Spinal cord (tissue), 10 donors: ENCODE data around the gene HPGDS. TPM values are rescaled to one million over a fixed set of nuclear protein-coding genes. Genes with fewer than 3 reads are reported as not detected.
"Not testable (repeated sequence)": the region's sequence is repeated elsewhere in the genome, so short reads cannot be mapped to it uniquely, and the experiment has no call there.

Experiments
- DNase-seq, 6 donors: peaks; one replicate each; pipeline versions ENCODE4 v3.0.0 to v3.0.0-alpha.2; 2013 to 2015; ENCODE audit warnings: low spot score in 6 of 6, low read depth in 4 of 6
- H3K27ac ChIP-seq: one replicate; pipeline ENCODE4 v1.5.1; 2013; ENCODE audit warnings: low read depth, low read length, control low read depth
- H3K27me3 ChIP-seq: one replicate; pipeline ENCODE4 v1.6.1; 2013; ENCODE audit warnings: low read length; ENCODE audit not compliant: control insufficient read depth, insufficient read depth
- H3K36me3 ChIP-seq: one replicate; pipeline ENCODE4 v1.6.1; 2013; ENCODE audit warnings: low read length; ENCODE audit not compliant: control insufficient read depth, insufficient read depth
- H3K4me1 ChIP-seq: one replicate; pipeline ENCODE4 v1.6.1; 2013; ENCODE audit warnings: low read length; ENCODE audit not compliant: control insufficient read depth, insufficient read depth
- H3K4me3 ChIP-seq: one replicate; pipeline ENCODE4 v1.5.1; 2013; ENCODE audit warnings: low read depth, low read length, control low read depth
- H3K9me3 ChIP-seq: one replicate; pipeline ENCODE4 v1.6.1; 2013; ENCODE audit warnings: low read length; ENCODE audit not compliant: control insufficient read depth, insufficient read depth
- WGBS: methylation state at CpG from one replicate; pipeline ENCODE4 v1.1.5; 2013; ENCODE audit warnings: missing lambda C conversion rate; ENCODE audit not compliant: insufficient coverage; 5-methylcytosine and 5-hydroxymethylcytosine counted together
- polyA plus RNA-seq, 2 donors: library from polyadenylated mRNA; unstranded; fragments of 120-200 nt; gene quantifications; one replicate each; pipeline ENCODE4 v1.2.1, GENCODE V29; 2013; ENCODE audit not compliant: insufficient read length in 2 of 2
- total RNA-seq, 2 donors: library from RNA; depleted of rRNA in 1 of 2; stranded (reverse); fragments of 120-200 nt in 1 of 2; fragments of >200 nt in 1 of 2; gene quantifications; one replicate each; pipeline versions ENCODE4 v1.2.3 to v1.2.4, GENCODE V29; 2013 to 2014
- donor health status: healthy.

Gene HPGDS
- total and polyA plus RNA-seq, 4 donors: 6.9 to 9.2 (median 7.0) TPM

- Histone ChIP-seq H3K4me1 (no peaks in the 10 kb centered on the region), H3K36me3 (no peaks in the 10 kb centered on the region), H3K9me3 (no peaks in the 10 kb centered on the region), H3K4me3 (no peak overlapping the region), H3K27ac (no peak overlapping the region), H3K27me3 (no peaks in the 10 kb centered on the region)
- no CpG with 5 or more reads among the region's 3 CpGs for WGBS
- DNase-seq: no peak
These were observed 6.3 kb downstream of the HPGDS start for GRCh38 chr4:94336303-94336702.

- Histone ChIP-seq H3K36me3 (no peaks in the 10 kb centered on the region), H3K4me3 (no peak overlapping the region), H3K27ac (no peak overlapping the region), H3K4me1 (no peaks in the 10 kb centered on the region), H3K9me3 (no peaks in the 10 kb centered on the region), H3K27me3 (no peaks in the 10 kb centered on the region)
- DNase-seq: no peak
- WGBS: 57% methylated on average over 1 of the region's 3 CpGs
These were observed 7.7 kb downstream of the HPGDS start for GRCh38 chr4:94334962-94335361.

DNA sequence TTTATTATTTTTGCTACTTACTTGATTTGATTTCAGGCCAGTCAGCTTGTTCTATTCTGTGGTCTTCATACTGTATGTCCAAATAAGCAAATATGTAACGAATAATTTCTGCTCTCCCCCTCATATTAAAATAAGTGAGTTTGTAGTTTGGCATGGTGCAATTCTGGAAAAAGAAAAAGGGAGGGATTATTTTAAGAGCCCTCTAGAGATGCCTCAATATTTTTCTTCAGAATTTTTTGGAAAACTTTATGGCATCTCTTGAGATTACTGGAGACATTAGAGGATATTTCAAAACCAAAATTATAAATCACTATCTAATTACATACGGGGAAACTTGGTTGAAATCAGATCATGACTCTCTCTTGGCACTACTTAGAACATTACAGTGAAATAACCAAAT is 8.2 kb downstream of the HPGDS start:
- DNase-seq: no peak
- no peak overlapping the region for H3K4me3 ChIP-seq
- no peaks in the 10 kb centered on the region for H3K27me3 ChIP-seq
- no peaks in the 10 kb centered on the region for H3K4me1 ChIP-seq
- H3K9me3 ChIP-seq: no peaks in the 10 kb centered on the region
- no CpG with 5 or more reads among the region's 2 CpGs for WGBS
- no peak overlapping the region for H3K27ac ChIP-seq
- H3K36me3 ChIP-seq: no peaks in the 10 kb centered on the region

- Histone ChIP-seq H3K9me3 (no peaks in the 10 kb centered on the region), H3K36me3 (no peaks in the 10 kb centered on the region), H3K27me3 (no peaks in the 10 kb centered on the region), H3K4me1 (no peaks in the 10 kb centered on the region), H3K4me3 (no peak overlapping the region), H3K27ac (no peak overlapping the region)
- DNase-seq: no peak
- 86% methylated on average over 1 of the region's 3 CpGs for WGBS
These were observed 8.8 kb downstream of the HPGDS start for GRCh38 chr4:94333866-94334265.

DNA sequence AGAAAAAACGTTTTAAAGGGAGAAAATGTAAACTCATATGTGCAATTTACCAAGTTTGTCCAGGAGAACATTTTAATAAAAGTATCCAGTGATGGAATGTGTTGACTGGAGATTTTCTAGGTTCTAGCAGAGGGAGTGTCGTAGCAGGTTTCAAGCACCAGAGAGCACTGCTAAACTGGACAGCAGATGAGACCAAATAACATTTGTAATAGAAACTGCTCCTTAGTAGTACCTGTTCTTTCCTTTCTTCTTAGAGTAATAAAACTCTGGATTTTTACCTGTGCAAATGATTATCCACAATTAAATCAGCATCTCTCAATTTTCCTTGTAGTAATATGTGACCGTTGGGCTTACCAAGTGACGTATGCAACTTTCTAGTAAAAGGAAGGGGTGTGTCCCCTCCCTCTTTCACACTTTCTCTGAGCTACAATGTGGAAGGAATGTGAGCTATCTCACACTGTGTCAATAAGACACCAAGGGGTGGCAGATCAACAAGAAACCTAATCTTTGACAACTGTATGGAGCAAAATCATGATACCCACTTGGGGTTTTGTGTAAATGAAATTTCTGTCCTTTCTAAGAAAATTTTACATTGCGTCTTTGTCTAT is 9.5 kb downstream of the HPGDS start:
- no peak overlapping the region for H3K27ac ChIP-seq
- no peak overlapping the region for H3K4me3 ChIP-seq
- no CpG with 5 or more reads among the region's 5 CpGs for WGBS
- DNase-seq: no peak
- no peaks in the 10 kb centered on the region for H3K36me3 ChIP-seq
- H3K9me3 ChIP-seq: no peaks in the 10 kb centered on the region
- H3K4me1 ChIP-seq: no peaks in the 10 kb centered on the region
- no peaks in the 10 kb centered on the region for H3K27me3 ChIP-seq

- Histone ChIP-seq H3K4me1 (no peaks in the 10 kb centered on the region), H3K27me3 (no peaks in the 10 kb centered on the region), H3K36me3 (no peaks in the 10 kb centered on the region), H3K27ac (no peak overlapping the region), H3K9me3 (peaks cover 5% of the 10 kb centered on the region), H3K4me3 (no peak overlapping the region)
- no CpG with 5 or more reads among the region's 1 CpG for WGBS
- no peak for DNase-seq
These were observed 12.7 kb downstream of the HPGDS start for GRCh38 chr4:94329933-94330332.

DNA sequence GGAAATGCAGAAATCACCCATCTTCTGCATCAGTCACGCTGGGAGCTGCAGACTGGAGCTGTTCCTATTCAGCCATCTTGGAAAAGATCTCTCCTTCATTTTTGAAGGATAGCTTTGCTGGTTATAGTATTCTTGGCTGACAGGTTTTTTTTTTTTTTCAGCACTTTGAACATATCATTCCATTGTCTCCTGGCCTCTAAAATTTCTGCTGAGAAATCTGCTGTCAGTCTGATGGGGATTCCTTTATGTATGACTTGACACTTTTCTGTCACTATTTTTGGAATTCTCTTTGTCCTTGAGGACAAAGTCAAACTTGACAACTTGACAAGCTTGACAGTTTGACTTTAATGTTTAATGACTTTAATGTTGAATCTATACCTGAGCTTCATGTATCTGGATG is 16.8 kb downstream of the HPGDS start:
- Histone ChIP-seq H3K4me1 (no peaks in the 10 kb centered on the region), H3K27me3 (no peaks in the 10 kb centered on the region), H3K36me3 (no peaks in the 10 kb centered on the region), H3K9me3 (peaks cover 5% of the 10 kb centered on the region), H3K4me3 (no peak overlapping the region), H3K27ac (no peak overlapping the region)
- DNase-seq: no peak
- no CpG with 5 or more reads among the region's 1 CpG for WGBS

- not testable (repeated sequence) for H3K9me3 ChIP-seq, H3K27ac ChIP-seq, H3K4me3 ChIP-seq, DNase-seq, H3K36me3 ChIP-seq, H3K27me3 ChIP-seq, H3K4me1 ChIP-seq
These were observed 22.7 kb downstream of the HPGDS start for GRCh38 chr4:94319927-94320326.

GRCh38 chr4:94307231-94307871 is 35.3 kb downstream of the HPGDS start:
- WGBS: 69% methylated on average over 2 of the region's 4 CpGs
- DNase-seq: no peak
- Histone ChIP-seq H3K27ac (no peak overlapping the region), H3K27me3 (no peaks in the 10 kb centered on the region), H3K36me3 (no peaks in the 10 kb centered on the region), H3K4me3 (no peak overlapping the region), H3K4me1 (no peaks in the 10 kb centered on the region), H3K9me3 (no peaks in the 10 kb centered on the region)

DNA sequence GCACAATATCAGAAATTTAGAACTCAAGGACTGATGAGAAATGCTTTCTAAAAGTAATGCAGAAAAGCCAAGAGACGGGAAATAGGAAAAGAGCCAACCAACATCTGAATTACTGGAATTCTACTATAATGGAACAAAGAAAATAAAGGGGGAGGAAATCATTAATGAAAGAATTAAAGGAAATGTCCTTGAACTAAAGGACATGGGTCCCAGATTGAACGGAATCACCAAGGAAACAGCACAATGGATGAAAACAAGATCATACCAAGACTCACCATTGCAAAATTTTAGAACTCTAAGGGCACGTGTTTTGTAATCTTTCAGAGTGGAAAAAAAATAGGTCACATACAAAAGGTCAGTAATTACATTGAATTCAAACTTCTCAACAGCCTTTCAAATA is 35.9 kb downstream of the HPGDS start:
- no peak overlapping the region for H3K4me3 ChIP-seq
- H3K36me3 ChIP-seq: no peaks in the 10 kb centered on the region
- no peaks in the 10 kb centered on the region for H3K9me3 ChIP-seq
- no CpG with 5 or more reads among the region's 3 CpGs for WGBS
- no peak overlapping the region for H3K27ac ChIP-seq
- H3K4me1 ChIP-seq: no peaks in the 10 kb centered on the region
- no peaks in the 10 kb centered on the region for H3K27me3 ChIP-seq
- peak in 1 of 6 donors; percentile 13 for DNase-seq
